ENCODE results near the gene CUL4A.

DNA sequence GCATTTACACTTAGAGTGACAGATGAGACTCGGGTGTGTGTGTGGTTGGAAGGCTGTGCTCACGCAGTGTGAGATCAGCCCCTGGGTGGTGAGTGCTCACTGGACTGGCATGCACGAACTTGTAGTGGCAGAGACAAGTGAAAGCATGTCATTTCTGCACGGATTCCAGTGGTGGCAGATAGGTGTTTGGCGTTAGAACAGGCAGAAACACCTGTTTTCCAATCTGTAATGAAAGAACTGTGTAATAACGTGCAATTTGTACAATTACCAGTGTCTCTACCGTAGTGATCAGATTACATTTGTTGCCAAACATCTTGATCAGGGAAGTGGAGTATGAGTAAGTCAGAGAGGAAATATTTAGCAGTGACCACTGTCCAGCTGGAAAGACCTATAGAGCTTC, 95.8 kb downstream of the CUL4A start:
- TF ChIP-seq POLR2A (IDR thresholded peaks at IDR 0.05; ENCODE audit: low read length) (no peak), GATA1 (IDR thresholded peaks at IDR 0.05; ENCODE audit: low read depth, low read length) (no peak)

Data from erythroblast (primary cell).